ENCODE measurements around the gene SUSD5.

SUSD5 gene

GRCh38 chr3:33218446-33219174 is at the start of gene SUSD5:
Gene SUSD5 (minus strand): TSS chr3:33218810. CDS start chr3:33218797, 13 bp downstream.
- DNase-seq (ENCODE audit: low read depth in 2 of 2, low spot score in 1 of 2) = no peak

DNA sequence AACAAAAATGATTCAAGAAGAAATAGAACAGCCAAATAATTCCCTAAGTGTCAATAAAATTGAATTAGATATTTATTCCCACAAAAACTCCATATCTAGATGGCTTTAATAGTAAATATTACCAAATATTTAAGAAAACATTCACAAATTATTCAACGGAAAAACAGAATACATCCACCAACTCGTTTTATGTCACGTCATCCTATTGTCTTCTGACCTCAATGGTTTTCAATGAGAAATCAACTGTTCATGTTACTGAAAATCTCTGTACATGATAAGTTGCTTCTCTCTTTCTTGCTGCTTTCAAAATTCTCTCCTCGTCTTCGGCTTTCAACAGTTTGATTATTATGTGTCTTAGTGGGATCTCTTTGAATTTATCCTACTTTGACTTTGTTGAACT is 41.5 kb upstream of the SUSD5 start:
- no peak for DNase-seq (ENCODE audit: low read depth in 2 of 2, low spot score in 1 of 2)

- DNase-seq (ENCODE audit: low read depth in 2 of 2, low spot score in 1 of 2) = no peak
Observed at GRCh38 chr3:33256249-33256648, 37.6 kb upstream of the SUSD5 start.

GRCh38 chr3:33250712-33251111 is 32.1 kb upstream of the SUSD5 start:
- DNase-seq (ENCODE audit: low read depth in 2 of 2, low spot score in 1 of 2) = no peak

DNA sequence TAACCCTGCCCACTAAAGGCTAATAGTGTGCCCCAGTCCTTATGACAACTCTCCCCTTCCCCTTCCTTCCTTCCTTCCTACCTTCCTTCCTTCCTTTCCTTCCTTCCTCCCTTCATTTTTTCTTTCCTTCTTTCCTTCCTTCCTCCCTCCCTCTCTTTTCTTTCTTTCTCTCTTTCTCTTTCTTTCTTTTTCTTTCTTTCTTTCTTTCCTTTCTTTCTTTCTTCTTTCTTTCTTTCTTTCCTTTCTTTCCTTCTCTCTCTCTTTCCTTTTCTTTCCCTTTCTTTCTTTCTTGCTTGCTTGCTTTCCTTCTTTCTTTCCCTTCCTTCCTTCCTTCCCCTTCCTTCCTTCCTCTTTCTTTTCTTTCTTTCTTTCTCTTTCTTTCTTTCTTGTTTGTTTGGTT is 28.2 kb upstream of the SUSD5 start:
- DNase-seq (ENCODE audit: low read depth in 2 of 2, low spot score in 1 of 2) = no peak

- DNase-seq (ENCODE audit: low read depth in 2 of 2, low spot score in 1 of 2) = no peak
Observed at GRCh38 chr3:33240261-33240660, 21.7 kb upstream of the SUSD5 start.

- DNase-seq (ENCODE audit: low read depth in 2 of 2, low spot score in 1 of 2) = no peak
Observed at GRCh38 chr3:33238923-33239322, 20.3 kb upstream of the SUSD5 start.

DNA sequence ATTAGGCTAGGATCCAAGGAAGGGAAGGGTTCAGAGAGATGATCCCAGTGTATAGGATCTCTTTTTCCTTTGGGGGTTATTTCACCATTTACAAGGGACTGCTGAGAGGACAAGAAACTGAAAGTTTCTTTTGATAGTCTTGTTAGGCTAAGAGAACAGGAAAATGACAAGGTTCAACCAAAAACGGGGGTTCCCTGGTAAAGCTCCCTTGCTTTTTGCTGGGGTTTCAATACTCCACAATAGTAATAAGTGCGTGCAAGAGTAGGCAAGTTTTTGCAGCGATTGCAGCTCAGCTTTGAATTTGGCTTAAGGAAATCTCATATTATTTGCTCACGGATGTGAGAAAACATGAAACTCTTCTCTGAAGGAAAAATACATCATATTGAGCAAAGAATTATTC is 18.8 kb upstream of the SUSD5 start:
- DNase-seq (ENCODE audit: low read depth in 2 of 2, low spot score in 1 of 2) = no peak

- DNase-seq (ENCODE audit: low read depth in 2 of 2, low spot score in 1 of 2) = no peak
Observed at GRCh38 chr3:33236005-33236404, 17.4 kb upstream of the SUSD5 start.

GRCh38 chr3:33233884-33234283 is 15.3 kb upstream of the SUSD5 start:
- no peak for DNase-seq (ENCODE audit: low read depth in 2 of 2, low spot score in 1 of 2)

- no peak for DNase-seq (ENCODE audit: low read depth in 2 of 2, low spot score in 1 of 2)
Observed at GRCh38 chr3:33231756-33232465, 13.3 kb upstream of the SUSD5 start.

DNA sequence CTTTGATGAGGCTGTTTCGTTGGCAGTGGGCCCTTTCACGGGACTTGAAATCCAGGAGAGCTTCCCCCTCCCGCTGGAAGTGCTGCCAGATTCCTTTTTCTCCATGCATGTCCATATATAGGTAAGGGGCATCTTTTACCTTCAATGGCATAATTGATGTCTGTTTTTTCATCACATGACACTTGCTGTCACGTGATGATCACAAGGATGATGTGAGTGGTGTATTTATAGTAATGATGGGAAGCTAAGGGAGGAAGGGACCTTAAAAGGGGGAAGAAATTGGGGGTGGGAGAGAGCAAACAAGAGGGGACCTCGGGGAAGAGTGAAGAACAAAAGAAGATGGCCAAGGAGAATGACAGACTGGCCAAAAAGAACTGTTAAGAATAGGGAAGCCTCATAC is 11.3 kb upstream of the SUSD5 start:
- DNase-seq (ENCODE audit: low read depth in 2 of 2, low spot score in 1 of 2) = no peak

GRCh38 chr3:33229066-33229465 is 10.5 kb upstream of the SUSD5 start:
- no peak for DNase-seq (ENCODE audit: low read depth in 2 of 2, low spot score in 1 of 2)

GRCh38 chr3:33221241-33221640 is 2.6 kb upstream of the SUSD5 start:
- DNase-seq (ENCODE audit: low read depth in 2 of 2, low spot score in 1 of 2) = no peak

DNA sequence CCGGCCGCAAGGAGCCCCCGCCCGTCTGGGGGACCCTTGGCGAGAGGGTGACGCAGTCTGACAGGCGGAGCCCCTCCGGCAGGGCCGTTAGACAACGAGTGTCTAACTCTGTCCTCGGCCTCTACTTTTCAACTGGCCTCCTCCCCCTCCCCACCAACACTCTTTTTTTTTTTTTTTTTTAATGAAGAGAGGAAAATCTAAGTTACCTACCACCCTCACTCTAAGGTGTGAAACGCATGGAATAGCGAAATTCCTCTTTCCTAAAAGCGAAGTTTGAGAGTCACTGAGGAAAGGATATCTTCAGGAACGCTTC is 521 bp upstream of the SUSD5 start:
- no peak for DNase-seq (ENCODE audit: low read depth in 2 of 2, low spot score in 1 of 2)

GRCh38 chr3:33217866-33218445 is 654 bp downstream of the SUSD5 start:
- DNase-seq (ENCODE audit: low read depth in 2 of 2, low spot score in 1 of 2) = no peak

- DNase-seq (ENCODE audit: low read depth in 2 of 2, low spot score in 1 of 2) = no peak
Observed at GRCh38 chr3:33215739-33216138, 2.9 kb downstream of the SUSD5 start.

GRCh38 chr3:33212406-33212805 is 6.2 kb downstream of the SUSD5 start:
- no peak for DNase-seq (ENCODE audit: low read depth in 2 of 2, low spot score in 1 of 2)

- DNase-seq (ENCODE audit: low read depth in 2 of 2, low spot score in 1 of 2) = no peak
Observed at GRCh38 chr3:33211444-33211843, 7.2 kb downstream of the SUSD5 start.

DNA sequence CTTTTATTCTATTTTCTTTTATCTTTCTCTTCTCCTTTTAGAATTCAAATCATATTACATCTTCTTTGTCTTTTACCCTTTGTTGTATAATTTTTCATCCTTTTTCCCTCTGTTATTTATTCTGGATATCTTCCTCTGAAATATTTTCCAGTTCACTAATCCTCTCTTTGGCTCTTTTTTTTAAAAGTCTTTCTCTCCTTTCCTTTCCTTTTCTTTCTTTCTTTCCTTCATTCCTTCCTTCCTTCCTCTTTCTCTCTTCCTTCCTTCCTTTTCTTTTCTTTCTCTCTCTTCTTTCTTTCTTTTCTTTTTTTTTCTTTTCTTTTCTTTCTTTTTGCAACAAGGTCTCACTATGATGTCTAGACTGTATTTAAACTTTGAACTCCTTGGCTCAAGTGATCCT is 9.3 kb downstream of the SUSD5 start:
- DNase-seq (ENCODE audit: low read depth in 2 of 2, low spot score in 1 of 2) = no peak

DNA sequence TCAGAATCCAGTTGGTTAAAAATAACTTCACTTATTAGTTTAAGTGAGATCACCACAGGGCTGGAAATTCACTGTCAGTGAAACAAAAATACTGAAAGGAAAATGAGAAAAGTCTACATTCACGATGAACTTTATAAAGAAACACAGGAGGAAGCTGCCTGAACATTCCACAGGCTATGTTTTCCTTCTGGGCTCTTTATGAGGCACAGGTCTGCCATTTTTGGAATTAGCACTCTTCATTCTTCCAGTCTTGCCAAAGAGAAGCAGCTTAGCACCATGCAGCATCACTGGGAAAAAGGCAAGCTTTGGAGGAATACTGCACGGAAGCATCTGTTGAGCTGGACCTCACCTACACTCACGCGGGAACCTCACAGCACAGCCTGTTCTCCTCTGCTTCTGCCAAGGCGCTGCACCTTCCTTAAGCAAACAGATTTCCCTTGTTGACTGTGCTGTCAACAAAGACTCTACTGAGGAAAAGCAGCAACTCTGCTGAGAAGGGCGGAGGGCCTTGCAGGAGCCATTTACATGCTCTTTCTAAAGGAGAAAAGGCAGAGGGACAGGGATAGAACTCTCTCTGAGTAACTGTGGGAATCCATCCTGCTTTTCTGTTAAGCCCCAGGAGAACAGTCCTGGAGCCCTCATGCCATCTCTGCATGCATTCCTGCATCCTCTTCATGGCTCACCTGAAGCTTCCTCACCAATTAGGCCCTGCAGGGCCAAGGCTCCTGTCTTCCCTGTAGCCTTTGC is 15.7 kb downstream of the SUSD5 start:
- no peak for DNase-seq (ENCODE audit: low read depth in 2 of 2, low spot score in 1 of 2)

GRCh38 chr3:33201195-33201594 is 17.4 kb downstream of the SUSD5 start:
- no peak for DNase-seq (ENCODE audit: low read depth in 2 of 2, low spot score in 1 of 2)
